ENCODE results near the gene ALK.
"Not testable (repeated sequence)": the region's sequence is repeated elsewhere in the genome, so short reads cannot be mapped to it uniquely, and the experiment has no call there.

ALK gene

DNA sequence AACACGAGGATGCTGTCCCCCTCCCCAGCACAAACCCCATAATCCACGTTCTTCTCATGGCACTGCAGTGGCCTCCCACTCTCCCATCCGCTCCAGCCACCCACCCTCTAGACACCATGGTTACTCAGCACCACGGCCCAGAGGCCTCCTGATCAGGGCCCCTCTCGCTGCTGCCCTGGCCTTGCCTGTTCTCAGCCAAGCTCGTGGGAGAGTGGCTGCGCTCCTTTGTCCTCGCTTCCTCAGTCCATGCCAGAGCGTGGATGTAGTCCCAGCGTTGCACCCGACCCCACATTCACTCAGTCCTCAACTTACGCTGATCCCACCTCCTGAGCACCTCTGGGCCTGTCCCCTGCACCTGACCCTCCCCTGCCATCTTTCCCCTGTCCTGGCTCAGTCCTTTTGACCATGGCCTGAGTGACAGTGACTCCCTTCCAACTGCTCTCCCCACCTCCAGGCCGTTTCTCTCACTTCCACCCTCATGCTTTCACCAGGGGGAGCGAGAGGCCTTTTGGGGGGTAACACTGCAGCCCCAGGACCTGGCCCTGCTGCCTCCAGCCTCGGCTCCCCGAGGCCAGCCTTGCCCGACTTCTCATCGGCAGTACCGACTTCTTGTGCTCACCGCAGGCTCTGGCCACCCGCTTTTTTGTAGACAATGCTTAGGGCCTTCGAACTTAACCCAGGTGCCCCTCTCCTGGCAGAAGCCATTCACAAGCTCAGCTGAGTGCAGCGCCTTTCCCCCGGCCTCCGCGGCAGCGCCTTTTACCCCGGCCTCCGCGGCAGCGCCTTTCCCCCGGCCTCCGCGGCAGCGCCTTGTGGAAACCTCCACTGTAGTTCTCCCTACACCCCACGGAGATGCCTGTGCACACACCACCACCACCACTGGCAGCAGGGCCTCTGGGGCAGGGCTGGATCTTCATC lies 674.7 kb downstream of the ALK start:
- H3K36me3 ChIP-seq (ENCODE audit: control insufficient read depth in 1 of 2, insufficient read depth in 2 of 2, low read length in 2 of 2): no peaks in the 10 kb centered on the region
- H3K27ac ChIP-seq (ENCODE audit: low read length): no peak overlapping the region
- no peaks in the 10 kb centered on the region for H3K4me1 ChIP-seq (ENCODE audit: control insufficient read depth in 1 of 2, insufficient read depth in 2 of 2, low read length in 2 of 2)
- no peak overlapping the region for H3K4me3 ChIP-seq (ENCODE audit: low read depth in 1 of 2, low read length in 2 of 2)
- H3K9me3 ChIP-seq (ENCODE audit: control insufficient read depth in 1 of 2, low read length in 2 of 2): no peaks in the 10 kb centered on the region
- H3K27me3 ChIP-seq (ENCODE audit: low read depth, low read length): no peaks in the 10 kb centered on the region

DNA sequence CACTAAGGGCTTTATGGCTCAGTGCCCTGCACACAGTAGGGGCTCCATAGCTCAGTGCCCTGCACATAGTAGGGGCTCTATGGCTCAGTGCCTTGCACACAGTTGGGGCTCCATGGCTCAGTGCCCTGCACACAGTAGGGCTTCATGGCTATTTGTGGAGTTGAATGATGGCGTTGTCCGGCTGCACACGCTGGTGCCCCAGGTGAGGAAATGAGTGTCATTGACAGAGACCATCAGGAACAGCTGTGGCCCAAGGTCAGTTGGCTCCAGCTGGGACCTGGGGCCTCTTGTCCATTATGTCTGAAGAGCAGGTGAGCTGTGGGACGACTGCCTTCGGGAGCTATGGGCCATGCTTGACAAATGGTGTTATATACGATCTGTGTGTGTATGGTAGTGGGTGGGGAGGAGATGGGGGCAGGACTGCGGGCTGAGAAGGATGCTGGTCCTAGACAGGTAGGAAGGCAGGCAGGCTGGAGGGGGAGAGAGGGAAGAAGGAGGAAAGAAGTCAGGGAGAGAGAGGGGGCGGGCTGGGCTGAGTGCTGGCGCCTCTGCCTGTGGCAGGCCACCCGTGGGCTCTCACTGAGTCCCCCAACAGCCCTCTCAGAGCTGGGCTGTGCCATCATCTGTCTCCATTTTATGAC lies 675.5 kb downstream of the ALK start:
- Histone ChIP-seq H3K27me3 (ENCODE audit: low read depth, low read length) (no peaks in the 10 kb centered on the region), H3K36me3 (ENCODE audit: control insufficient read depth in 1 of 2, insufficient read depth in 2 of 2, low read length in 2 of 2) (no peaks in the 10 kb centered on the region), H3K4me3 (ENCODE audit: low read depth in 1 of 2, low read length in 2 of 2) (no peak overlapping the region), H3K27ac (ENCODE audit: low read length) (no peak overlapping the region), H3K9me3 (ENCODE audit: control insufficient read depth in 1 of 2, low read length in 2 of 2) (no peaks in the 10 kb centered on the region), H3K4me1 (ENCODE audit: control insufficient read depth in 1 of 2, insufficient read depth in 2 of 2, low read length in 2 of 2) (no peaks in the 10 kb centered on the region)

- not testable (repeated sequence) for H3K27ac ChIP-seq (ENCODE audit: low read length); H3K4me1 ChIP-seq (ENCODE audit: control insufficient read depth in 1 of 2, insufficient read depth in 2 of 2, low read length in 2 of 2); H3K27me3 ChIP-seq (ENCODE audit: low read depth, low read length); H3K4me3 ChIP-seq (ENCODE audit: low read depth in 1 of 2, low read length in 2 of 2); H3K9me3 ChIP-seq (ENCODE audit: control insufficient read depth in 1 of 2, low read length in 2 of 2); H3K36me3 ChIP-seq (ENCODE audit: control insufficient read depth in 1 of 2, insufficient read depth in 2 of 2, low read length in 2 of 2)
Observed at GRCh38 chr2:29245035-29245741, 676.2 kb downstream of the ALK start.

DNA sequence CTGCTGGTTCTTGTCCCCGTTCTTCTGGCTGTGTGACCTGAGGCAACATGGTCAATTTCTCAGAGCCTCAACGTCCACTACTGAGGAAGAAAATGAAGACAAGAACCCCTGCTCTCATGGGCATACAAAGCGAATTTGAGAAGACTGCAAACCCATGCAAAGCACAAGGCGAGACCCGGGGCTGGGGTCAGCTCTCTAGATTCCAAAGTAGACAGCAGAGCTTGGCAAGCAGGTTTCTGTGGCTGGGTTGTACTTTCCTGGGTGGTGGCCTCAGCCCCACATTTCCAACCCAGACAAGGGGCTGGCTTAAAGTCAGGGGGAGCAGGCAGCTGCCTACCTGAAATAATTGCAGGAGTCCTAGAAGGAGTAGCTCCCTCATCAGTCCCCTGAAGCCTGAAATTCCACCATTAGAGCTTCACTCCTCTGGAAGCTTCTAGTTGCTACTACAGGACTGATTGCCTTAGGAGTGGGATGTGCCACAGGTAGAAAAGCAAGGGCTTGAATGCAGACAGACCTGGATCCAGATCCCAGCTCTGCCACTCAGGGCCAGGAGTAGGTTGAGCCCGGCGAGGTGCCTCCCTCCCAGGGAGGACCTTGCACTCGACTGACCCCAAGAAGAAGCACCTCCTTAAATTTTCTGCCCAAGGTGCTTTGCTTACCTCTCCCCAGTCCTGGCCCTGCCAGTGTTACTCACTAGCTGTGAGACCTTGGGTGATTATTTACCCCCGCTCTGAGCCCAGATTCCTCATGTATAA lies 678.6 kb downstream of the ALK start:
- Histone ChIP-seq H3K4me3 (ENCODE audit: low read depth in 1 of 2, low read length in 2 of 2) (no peak overlapping the region), H3K27ac (ENCODE audit: low read length) (no peak overlapping the region), H3K36me3 (ENCODE audit: control insufficient read depth in 1 of 2, insufficient read depth in 2 of 2, low read length in 2 of 2) (no peaks in the 10 kb centered on the region), H3K9me3 (ENCODE audit: control insufficient read depth in 1 of 2, low read length in 2 of 2) (no peaks in the 10 kb centered on the region), H3K27me3 (ENCODE audit: low read depth, low read length) (no peaks in the 10 kb centered on the region), H3K4me1 (ENCODE audit: control insufficient read depth in 1 of 2, insufficient read depth in 2 of 2, low read length in 2 of 2) (no peaks in the 10 kb centered on the region)

DNA sequence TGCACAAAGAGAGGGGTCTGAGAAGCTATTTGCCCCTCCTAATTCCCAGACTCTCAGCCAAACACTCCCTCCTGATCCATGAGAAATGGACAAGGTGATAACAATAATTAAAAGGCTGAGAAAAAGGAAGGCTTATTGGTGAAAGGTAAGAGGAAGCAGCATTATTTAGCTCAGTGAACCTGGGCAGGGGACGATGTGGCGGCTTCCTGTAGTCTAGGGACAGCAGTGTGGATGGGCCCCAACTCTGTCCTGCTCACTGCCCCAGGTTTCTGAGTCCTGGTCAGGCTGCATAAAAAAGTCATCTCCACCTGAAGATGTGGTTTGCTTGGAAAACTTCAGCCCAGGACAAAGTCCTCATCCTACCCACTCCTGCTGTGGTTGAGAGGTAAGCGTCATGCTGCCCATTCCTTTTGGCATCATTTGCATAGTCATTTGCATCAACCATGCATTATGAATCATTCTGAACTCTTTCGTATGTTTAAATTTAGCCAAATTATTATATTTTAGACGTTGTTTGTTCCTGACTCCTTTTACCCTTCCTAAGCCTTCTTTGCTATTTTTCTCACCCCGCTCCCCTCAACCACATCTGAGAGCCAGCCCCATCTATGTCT lies 679.3 kb downstream of the ALK start:
- H3K9me3 ChIP-seq (ENCODE audit: control insufficient read depth in 1 of 2, low read length in 2 of 2): no peaks in the 10 kb centered on the region
- no peak overlapping the region for H3K4me3 ChIP-seq (ENCODE audit: low read depth in 1 of 2, low read length in 2 of 2)
- H3K4me1 ChIP-seq (ENCODE audit: control insufficient read depth in 1 of 2, insufficient read depth in 2 of 2, low read length in 2 of 2): no peaks in the 10 kb centered on the region
- no peaks in the 10 kb centered on the region for H3K36me3 ChIP-seq (ENCODE audit: control insufficient read depth in 1 of 2, insufficient read depth in 2 of 2, low read length in 2 of 2)
- no peaks in the 10 kb centered on the region for H3K27me3 ChIP-seq (ENCODE audit: low read depth, low read length)
- no peak overlapping the region for H3K27ac ChIP-seq (ENCODE audit: low read length)

GRCh38 chr2:29241341-29241740 lies 680.0 kb downstream of the ALK start:
- Histone ChIP-seq H3K9me3 (ENCODE audit: control insufficient read depth in 1 of 2, low read length in 2 of 2) (no peaks in the 10 kb centered on the region), H3K4me1 (ENCODE audit: control insufficient read depth in 1 of 2, insufficient read depth in 2 of 2, low read length in 2 of 2) (no peaks in the 10 kb centered on the region), H3K4me3 (ENCODE audit: low read depth in 1 of 2, low read length in 2 of 2) (no peak overlapping the region), H3K27me3 (ENCODE audit: low read depth, low read length) (no peaks in the 10 kb centered on the region), H3K27ac (ENCODE audit: low read length) (no peak overlapping the region), H3K36me3 (ENCODE audit: control insufficient read depth in 1 of 2, insufficient read depth in 2 of 2, low read length in 2 of 2) (no peaks in the 10 kb centered on the region)

GRCh38 chr2:29240601-29241000 lies 680.8 kb downstream of the ALK start:
- Histone ChIP-seq H3K4me3 (ENCODE audit: low read depth in 1 of 2, low read length in 2 of 2) (no peak overlapping the region), H3K4me1 (ENCODE audit: control insufficient read depth in 1 of 2, insufficient read depth in 2 of 2, low read length in 2 of 2) (no peaks in the 10 kb centered on the region), H3K27me3 (ENCODE audit: low read depth, low read length) (no peaks in the 10 kb centered on the region)

DNA sequence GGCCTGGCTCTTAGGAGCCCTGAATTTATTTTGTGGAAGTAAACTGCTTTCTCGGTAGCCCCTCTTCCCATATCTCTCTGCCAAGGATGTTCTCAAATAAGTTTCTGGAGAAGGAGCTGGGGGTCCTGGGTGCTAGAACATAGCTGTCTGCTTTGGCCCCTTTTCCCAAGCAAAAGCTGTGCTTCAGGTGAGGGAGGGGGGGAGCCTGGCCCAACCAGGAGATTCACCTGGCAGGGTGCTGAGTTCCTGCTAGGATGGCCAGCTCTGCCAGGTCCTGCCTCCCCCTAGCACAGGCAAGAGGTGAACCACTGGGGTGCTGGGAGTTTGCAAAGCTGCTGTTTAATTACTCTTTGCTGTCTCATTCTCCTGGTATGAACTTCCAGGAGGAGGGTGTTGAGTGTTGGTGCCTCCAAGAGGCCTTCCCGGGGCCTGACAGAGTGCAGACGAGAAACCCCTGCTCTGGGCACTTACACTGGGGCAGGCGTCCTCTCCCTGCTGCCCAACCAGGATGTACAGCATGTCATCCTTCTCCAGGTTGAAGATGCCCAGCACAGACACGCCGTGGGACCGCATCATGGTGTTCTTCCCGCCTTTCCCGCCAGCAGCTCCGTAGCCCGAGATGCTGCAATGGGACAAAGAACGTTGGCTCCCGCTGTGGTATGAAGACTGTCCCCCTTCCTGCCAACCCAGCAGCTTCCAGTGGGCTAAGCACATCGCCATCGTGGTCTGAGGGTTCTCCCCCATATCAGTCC lies 682.0 kb downstream of the ALK start:
- no peaks in the 10 kb centered on the region for H3K36me3 ChIP-seq (ENCODE audit: control insufficient read depth in 1 of 2, insufficient read depth in 2 of 2, low read length in 2 of 2)
- H3K4me3 ChIP-seq (ENCODE audit: low read depth in 1 of 2, low read length in 2 of 2): no peak overlapping the region
- H3K27ac ChIP-seq (ENCODE audit: low read length): no peak overlapping the region
- no peaks in the 10 kb centered on the region for H3K4me1 ChIP-seq (ENCODE audit: control insufficient read depth in 1 of 2, insufficient read depth in 2 of 2, low read length in 2 of 2)
- H3K9me3 ChIP-seq (ENCODE audit: control insufficient read depth in 1 of 2, low read length in 2 of 2): no peaks in the 10 kb centered on the region
- no peaks in the 10 kb centered on the region for H3K27me3 ChIP-seq (ENCODE audit: low read depth, low read length)

More at GRCh38 chr2:29240601-29241000, 680.8 kb downstream of the ALK start:
- Histone ChIP-seq H3K9me3 (ENCODE audit: control insufficient read depth in 1 of 2, low read length in 2 of 2) (no peaks in the 10 kb centered on the region), H3K27ac (ENCODE audit: low read length) (no peak overlapping the region), H3K36me3 (ENCODE audit: control insufficient read depth in 1 of 2, insufficient read depth in 2 of 2, low read length in 2 of 2) (no peaks in the 10 kb centered on the region)

- Histone ChIP-seq H3K27ac (ENCODE audit: low read length) (no peak overlapping the region), H3K27me3 (ENCODE audit: low read depth, low read length) (no peaks in the 10 kb centered on the region), H3K4me1 (ENCODE audit: control insufficient read depth in 1 of 2, insufficient read depth in 2 of 2, low read length in 2 of 2) (no peaks in the 10 kb centered on the region), H3K4me3 (ENCODE audit: low read depth in 1 of 2, low read length in 2 of 2) (no peak overlapping the region), H3K9me3 (ENCODE audit: control insufficient read depth in 1 of 2, low read length in 2 of 2) (no peaks in the 10 kb centered on the region), H3K36me3 (ENCODE audit: control insufficient read depth in 1 of 2, insufficient read depth in 2 of 2, low read length in 2 of 2) (no peaks in the 10 kb centered on the region)
Observed at GRCh38 chr2:29238497-29238896, 682.9 kb downstream of the ALK start.

GRCh38 chr2:29236074-29236473 lies 685.3 kb downstream of the ALK start:
- H3K4me3 ChIP-seq (ENCODE audit: low read depth in 1 of 2, low read length in 2 of 2): no peak overlapping the region
- H3K36me3 ChIP-seq (ENCODE audit: control insufficient read depth in 1 of 2, insufficient read depth in 2 of 2, low read length in 2 of 2): no peaks in the 10 kb centered on the region
- H3K4me1 ChIP-seq (ENCODE audit: control insufficient read depth in 1 of 2, insufficient read depth in 2 of 2, low read length in 2 of 2): no peaks in the 10 kb centered on the region
- no peak overlapping the region for H3K27ac ChIP-seq (ENCODE audit: low read length)
- H3K27me3 ChIP-seq (ENCODE audit: low read depth, low read length): no peaks in the 10 kb centered on the region
- H3K9me3 ChIP-seq (ENCODE audit: control insufficient read depth in 1 of 2, low read length in 2 of 2): no peaks in the 10 kb centered on the region
